NCI-H69 (cell line): ENCODE data around the gene AFF1.

ENCODE experiments used
- DNase-seq: peaks from one replicate; lab custom pipeline; 2025; lab: John Stamatoyannopoulos, UW

AFF1 gene

GRCh38 chr4:86950831-86951525, 16.2 kb downstream of the AFF1 start:
- DNase-seq: no peak

DNA sequence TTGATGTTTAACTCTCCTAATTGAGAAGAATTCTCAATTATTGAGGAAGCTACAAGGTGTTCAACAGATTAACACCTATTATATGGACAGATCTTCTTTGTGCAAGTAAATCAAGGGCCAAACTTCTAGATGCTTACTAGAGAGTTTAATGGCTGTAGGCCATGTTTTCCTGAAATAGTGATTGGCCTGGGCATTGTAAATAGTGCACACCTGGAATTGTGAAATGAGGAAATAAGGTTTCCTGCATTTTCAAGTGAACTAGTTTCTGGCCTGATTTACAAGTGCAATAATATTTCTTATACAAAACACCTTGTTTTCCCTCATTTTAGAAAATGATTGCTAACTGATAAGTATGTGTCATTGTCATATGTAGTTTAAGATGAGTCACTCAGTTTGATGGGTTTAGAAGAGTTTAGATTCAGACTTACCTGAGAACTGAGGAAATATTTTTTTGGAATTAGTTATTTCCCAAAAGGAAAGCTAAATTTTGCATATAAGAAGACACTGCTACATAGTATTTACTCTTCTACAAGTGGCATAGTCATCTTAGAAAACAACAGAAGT, 21.2 kb downstream of the AFF1 start:
- DNase-seq: no peak

GRCh38 chr4:86957215-86957614, 22.4 kb downstream of the AFF1 start:
- no peak for DNase-seq

GRCh38 chr4:86959588-86960500, 25.0 kb downstream of the AFF1 start:
- DNase-seq: peak; percentile 24

DNA sequence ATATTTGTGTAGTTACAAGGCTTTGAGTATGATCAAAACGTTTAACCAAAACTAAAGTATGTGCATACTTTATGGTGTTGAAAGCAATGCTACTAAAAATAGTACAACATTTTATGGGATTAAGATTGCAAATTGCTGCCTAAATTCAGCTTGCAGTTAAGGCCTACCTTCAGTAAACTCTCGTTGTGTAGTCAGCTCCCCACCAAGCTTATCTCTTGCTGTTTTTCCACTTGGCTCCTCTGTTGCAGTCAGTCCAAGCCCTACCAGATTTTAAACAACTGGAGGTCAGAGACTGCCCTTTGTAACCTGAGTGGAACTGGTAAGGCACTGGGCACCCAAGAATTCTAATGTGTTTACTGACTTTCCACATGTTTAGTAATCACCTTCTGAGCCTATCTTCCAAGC, 25.7 kb downstream of the AFF1 start:
- no peak for DNase-seq

DNA sequence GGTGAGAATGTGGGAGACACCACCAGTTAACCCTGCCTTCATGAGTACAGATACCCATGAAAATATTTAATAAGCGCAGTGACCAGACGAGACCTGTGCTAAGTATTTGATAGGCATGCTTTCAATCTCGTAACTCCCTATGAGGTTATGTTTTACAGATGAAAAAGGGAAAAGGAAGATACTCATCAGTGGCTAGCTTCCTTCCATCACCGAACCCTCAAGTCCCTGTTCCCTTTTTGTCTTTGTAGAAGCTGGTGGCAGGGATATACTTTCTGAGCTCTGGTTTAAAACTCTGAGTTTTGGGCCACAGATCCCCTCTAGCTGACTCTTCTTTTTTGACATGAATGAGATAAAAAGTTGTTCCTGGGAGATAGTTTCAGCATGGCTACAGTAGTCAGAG, 26.3 kb downstream of the AFF1 start:
- no peak for DNase-seq

GRCh38 chr4:86961605-86962295, 26.9 kb downstream of the AFF1 start:
- peak; percentile 45 for DNase-seq

DNA sequence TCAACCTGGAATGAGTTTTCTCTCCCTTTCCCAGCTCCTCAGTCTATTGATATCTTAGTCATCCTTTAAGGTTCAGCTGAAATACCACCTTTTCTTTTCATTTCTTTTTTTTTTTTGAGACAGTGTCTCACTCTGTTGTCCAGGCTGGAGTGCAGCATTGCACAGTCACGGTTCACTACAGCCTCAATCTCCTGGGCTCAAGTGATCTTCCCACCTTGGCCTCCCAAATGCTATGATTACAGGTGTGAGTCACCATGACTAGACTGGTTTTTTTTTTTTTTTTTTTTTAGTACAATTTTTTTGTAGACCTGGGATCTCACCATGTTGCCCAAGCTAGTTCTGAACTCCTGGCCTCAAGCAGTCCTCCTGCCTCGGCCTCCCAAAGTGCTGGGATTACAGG, 28.9 kb downstream of the AFF1 start:
- peak; percentile 4 for DNase-seq

DNA sequence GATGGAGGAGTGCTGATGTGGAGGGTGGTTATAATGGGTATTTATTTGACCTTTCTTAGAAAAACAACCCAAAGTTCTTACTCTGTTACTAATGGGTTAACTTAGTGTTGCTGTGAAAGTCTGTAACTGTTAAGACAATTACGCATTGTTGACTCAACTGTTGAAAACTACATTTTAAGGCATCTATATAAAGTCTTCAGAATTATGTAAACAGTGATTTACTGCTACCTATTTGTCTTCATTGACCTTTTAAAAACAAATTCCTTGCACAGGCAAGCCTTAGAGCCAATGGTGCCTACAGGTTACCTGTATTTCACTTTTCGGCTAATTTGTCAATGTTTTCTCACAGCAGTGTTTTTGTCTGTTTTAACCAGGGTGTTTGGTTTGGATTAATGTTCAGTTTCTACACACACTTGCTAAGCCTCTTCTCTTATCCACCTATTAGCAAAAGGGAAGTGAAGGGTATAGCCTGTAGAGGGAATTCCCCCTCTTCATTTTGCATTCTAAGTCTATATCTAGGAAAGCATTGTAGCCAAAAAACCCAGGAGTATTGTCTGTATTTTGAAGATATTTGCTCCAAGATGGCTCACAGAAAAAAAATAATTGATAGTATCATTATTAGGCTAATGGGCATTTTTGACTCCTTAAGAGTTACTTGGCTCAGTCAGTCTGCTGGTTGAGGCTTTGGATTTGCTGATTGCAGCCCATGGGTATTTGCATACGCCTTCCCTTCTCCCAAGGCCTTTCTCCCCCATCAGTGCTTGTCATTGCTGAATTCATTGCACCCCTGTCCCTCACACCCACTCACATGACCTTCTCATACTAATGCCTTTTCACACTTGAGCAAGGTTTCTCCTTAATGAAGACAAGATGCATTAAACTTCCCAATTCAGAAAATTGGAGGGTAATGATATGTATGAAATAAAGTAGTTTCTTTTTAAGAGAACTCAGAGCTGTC, 30.5 kb downstream of the AFF1 start:
- no peak for DNase-seq

DNA sequence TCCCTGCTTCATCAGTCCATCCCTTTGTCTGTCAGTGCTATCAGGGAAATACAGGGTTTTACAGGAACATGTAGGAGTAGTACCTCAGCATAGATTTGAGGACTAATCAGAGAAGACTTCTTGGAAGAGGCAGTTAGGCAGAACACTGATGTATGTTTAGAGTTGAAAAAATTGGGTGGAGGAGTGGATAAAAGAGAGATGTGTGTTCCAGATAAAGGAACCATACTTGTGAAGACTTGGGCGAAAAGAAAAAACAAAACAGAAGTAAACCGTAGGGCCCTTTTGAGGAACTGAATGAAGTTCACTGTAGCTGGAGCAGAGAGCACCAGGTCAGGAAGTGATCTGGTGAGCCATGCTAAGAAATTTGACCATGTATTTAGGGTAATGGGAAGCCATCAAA, 32.3 kb downstream of the AFF1 start:
- no peak for DNase-seq

- DNase-seq: no peak
Measured at GRCh38 chr4:86967798-86968197, 33.0 kb downstream of the AFF1 start.

- no peak for DNase-seq
Measured at GRCh38 chr4:86968547-86968946, 33.7 kb downstream of the AFF1 start.

DNA sequence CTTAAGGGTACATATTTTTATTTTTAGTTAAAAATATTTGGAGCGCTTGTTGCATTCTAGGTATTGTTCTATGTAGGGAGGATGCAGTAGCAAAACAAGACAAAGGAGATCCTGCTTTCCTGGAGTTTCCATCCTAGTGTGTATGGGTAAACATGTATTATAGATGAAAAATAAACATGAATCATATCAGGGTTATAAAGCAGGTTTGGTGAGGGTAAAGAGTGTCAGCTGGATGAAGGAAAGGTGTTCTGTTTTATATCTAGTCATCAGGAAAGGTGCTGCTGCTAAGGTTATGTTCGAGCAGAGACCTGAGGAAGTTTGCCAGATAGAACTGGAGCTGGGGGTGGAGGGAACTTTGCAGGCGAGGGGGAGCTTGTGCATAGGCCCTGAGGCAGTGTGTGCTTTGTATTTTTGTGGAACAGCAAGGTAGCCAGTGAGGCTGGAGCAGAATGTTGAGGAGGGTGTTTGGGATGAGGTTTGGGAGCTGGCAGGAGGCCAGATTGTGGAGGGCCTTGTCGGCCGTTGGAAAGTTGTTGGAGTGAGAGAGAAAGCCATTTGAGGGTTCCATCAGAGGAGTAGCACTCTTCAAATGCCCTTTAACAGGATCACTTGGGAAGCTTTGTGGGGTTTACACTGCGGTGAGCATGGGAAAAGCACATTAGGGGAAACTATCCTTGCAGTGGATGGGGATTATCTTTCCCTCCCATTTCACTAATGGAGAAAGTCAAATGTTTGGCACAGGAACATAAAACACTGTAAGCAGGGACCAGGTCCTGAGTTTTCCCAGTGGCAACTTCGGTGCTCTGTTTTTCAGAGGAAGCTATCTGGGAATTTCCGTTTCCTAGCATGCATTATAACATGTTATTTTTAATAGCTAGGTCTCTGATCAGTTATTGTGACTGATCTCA, 35.9 kb downstream of the AFF1 start:
- peak; percentile 38 for DNase-seq

DNA sequence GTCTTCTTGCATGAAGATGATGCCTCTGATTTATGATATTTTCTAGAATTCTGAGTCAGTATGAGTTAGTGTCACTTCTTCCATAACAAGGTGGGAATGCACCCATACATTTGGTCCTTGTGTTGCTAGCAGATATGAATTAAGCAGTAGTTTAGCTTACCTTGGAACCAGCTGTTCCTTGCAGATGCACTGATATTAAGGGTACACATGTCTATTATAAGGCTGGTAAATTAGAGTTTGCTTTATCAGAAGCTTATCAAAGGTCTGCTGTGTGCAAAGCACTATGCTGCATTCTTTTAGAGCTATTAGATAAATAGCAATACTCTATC, 36.5 kb downstream of the AFF1 start:
- DNase-seq: no peak

- peak; percentile 6 for DNase-seq
Measured at GRCh38 chr4:86972997-86973396, 38.2 kb downstream of the AFF1 start.

GRCh38 chr4:86973668-86974067, 38.9 kb downstream of the AFF1 start:
- DNase-seq: peak; percentile 4

GRCh38 chr4:86974551-86974994, 39.8 kb downstream of the AFF1 start:
- DNase-seq: no peak

GRCh38 chr4:86975927-86976326, 41.1 kb downstream of the AFF1 start:
- no peak for DNase-seq

- no peak for DNase-seq
Measured at GRCh38 chr4:86976801-86977485, 42.1 kb downstream of the AFF1 start.
